Thymus (tissue), 14 donors: ENCODE data around the gene RRP9. TPM values are rescaled to one million over a fixed set of nuclear protein-coding genes. Genes with fewer than 3 reads are reported as not detected.
"Not testable (repeated sequence)": the region's sequence is repeated elsewhere in the genome, so short reads cannot be mapped to it uniquely, and the experiment has no call there.

ENCODE experiments used
- DNase-seq, 9 donors: peaks; one replicate each; pipeline ENCODE4 v3.0.0-alpha.2; 2013; ENCODE audit warnings: low spot score in 9 of 9, low read depth in 6 of 9, missing footprints in 1 of 9
- H3K27ac ChIP-seq, 2 donors: one replicate each; pipeline ENCODE4 v1.5.1; 2013; ENCODE audit warnings: control low read depth in 1 of 2, low read depth in 1 of 2, low read length in 1 of 2, mild to moderate bottlenecking in 1 of 2, moderate library complexity in 1 of 2
- H3K27me3 ChIP-seq, 2 donors: one replicate each; pipeline ENCODE4 v1.5.1; 2013; ENCODE audit warnings: low read length in 1 of 2; ENCODE audit not compliant: control insufficient read depth in 2 of 2, insufficient read depth in 1 of 2
- H3K36me3 ChIP-seq, 2 donors: one replicate each; pipeline ENCODE4 v1.5.1; 2013; ENCODE audit warnings: low read length in 1 of 2, mild to moderate bottlenecking in 1 of 2, moderate library complexity in 1 of 2; ENCODE audit not compliant: control insufficient read depth in 2 of 2, insufficient read depth in 2 of 2
- H3K4me1 ChIP-seq, 2 donors: one replicate each; pipeline ENCODE4 v1.5.1; 2013; ENCODE audit warnings: low read length in 2 of 2; ENCODE audit not compliant: control insufficient read depth in 2 of 2, insufficient read depth in 2 of 2
- H3K4me3 ChIP-seq, 2 donors: one replicate each; pipeline ENCODE4 v1.5.1; 2013; ENCODE audit warnings: low read length in 2 of 2, control low read depth in 1 of 2, mild to moderate bottlenecking in 1 of 2
- H3K9me3 ChIP-seq, 2 donors: one replicate each; pipeline ENCODE4 v1.5.1; 2013; ENCODE audit warnings: low read length in 1 of 2, mild to moderate bottlenecking in 1 of 2; ENCODE audit not compliant: control insufficient read depth in 2 of 2, insufficient read depth in 1 of 2
- WGBS: extraction: QIAGEN DNeasy Blood & Tissue Kit; methylation state at CpG from one replicate; pipeline ENCODE4 v1.1.7; 2013; 5-methylcytosine and 5-hydroxymethylcytosine counted together
- long read RNA-seq, 10 donors: transcript quantifications; one replicate each; lab custom pipeline, GENCODE V29; 2026
- polyA plus RNA-seq: library from polyadenylated mRNA; stranded (reverse); fragments of 200-250 nt; gene quantifications from one replicate; pipeline ENCODE4 v1.2.3, GENCODE V29; 2013
- total RNA-seq: library from RNA; stranded (reverse); fragments of 120-200 nt; gene quantifications from one replicate; pipeline ENCODE4 v1.2.4, GENCODE V29; 2013
- donor health status: healthy.

Gene RRP9, protein sequence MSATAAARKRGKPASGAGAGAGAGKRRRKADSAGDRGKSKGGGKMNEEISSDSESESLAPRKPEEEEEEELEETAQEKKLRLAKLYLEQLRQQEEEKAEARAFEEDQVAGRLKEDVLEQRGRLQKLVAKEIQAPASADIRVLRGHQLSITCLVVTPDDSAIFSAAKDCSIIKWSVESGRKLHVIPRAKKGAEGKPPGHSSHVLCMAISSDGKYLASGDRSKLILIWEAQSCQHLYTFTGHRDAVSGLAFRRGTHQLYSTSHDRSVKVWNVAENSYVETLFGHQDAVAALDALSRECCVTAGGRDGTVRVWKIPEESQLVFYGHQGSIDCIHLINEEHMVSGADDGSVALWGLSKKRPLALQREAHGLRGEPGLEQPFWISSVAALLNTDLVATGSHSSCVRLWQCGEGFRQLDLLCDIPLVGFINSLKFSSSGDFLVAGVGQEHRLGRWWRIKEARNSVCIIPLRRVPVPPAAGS
- total RNA-seq (18.6 TPM), polyA plus RNA-seq (16.9 TPM)
- long read RNA-seq, donor 1 = 0 reads
- long read RNA-seq, donor 2, partial matches to known transcripts = 8 of 12 reads
- long read RNA-seq, donor 2, other reads (novel, unspliced or antisense) = 0 of 12 reads
- long read RNA-seq, donor 3, transcript RRP9-201 (15 exons, 1,578 nt) = major isoform, 6 of 6 reads
- long read RNA-seq, donor 3, partial matches to known transcripts = 0 of 6 reads
- long read RNA-seq, donor 3, other reads (novel, unspliced or antisense) = 0 of 6 reads
- long read RNA-seq, donor 4, partial matches to known transcripts = 0 of 2 reads
- long read RNA-seq, donor 4, other reads (novel, unspliced or antisense) = 0 of 2 reads
- long read RNA-seq, donor 5, transcript RRP9-201 (15 exons, 1,578 nt) = major isoform, 11 of 11 reads
- long read RNA-seq, donor 5, partial matches to known transcripts = 0 of 11 reads
- long read RNA-seq, donor 5, other reads (novel, unspliced or antisense) = 0 of 11 reads
- long read RNA-seq, donor 6, transcript RRP9-201 (15 exons, 1,578 nt) = major isoform, 6 of 11 reads
- long read RNA-seq, donor 6, partial matches to known transcripts = 5 of 11 reads
- long read RNA-seq, donor 6, other reads (novel, unspliced or antisense) = 0 of 11 reads
- long read RNA-seq, donor 7, partial matches to known transcripts = 0 of 2 reads
- long read RNA-seq, donor 7, other reads (novel, unspliced or antisense) = 0 of 2 reads
- long read RNA-seq, donor 8, partial matches to known transcripts = 0 of 2 reads
- long read RNA-seq, donor 8, other reads (novel, unspliced or antisense) = 0 of 2 reads
- long read RNA-seq, donor 9, partial matches to known transcripts = 0 of 3 reads
- long read RNA-seq, donor 9, other reads (novel, unspliced or antisense) = 0 of 3 reads
- long read RNA-seq, donor 10, partial matches to known transcripts = 0 of 1 reads
- long read RNA-seq, donor 10, other reads (novel, unspliced or antisense) = 0 of 1 reads

DNA sequence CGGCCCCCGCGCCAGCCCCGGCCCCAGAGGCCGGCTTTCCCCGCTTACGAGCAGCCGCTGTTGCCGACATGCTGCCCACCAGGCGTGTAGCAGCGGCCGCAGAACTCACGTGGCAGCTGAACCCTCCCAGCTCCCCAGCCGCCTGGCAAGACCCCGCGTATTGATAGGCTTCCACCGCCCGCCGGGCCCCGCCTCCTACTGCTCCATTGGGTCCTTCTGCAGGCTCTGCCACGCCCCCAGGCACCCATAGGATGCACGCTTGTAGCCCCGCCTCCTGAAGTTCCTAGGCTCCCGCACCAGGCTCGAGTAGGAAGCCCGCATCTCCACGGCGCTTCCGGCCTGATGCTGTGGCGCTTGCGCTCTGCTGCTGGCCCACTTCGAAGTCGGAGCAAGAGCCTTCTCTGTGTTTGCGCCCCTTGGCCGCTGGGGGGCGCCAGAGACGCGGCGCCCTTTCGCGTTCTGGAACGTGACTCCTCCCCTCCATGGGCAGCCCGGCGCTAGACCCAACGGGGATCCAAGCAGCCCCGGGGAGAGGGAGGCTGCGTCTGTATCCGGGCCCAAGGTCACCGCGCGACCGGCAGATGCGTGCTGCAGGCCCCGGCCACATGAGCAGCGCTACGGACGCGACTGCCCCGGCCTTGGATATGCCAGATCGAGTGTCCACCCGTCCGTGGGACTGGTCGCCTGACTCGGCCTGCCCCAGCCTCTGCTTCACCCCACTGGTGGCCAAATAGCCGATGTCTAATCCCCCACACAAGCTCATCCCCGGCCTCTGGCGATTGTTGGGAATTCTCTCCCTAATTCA is at the start of gene RRP9, which contains the start of gene PARP3:
Gene RRP9, minus strand, starts transcription at position 107 of the 805 bp plus-strand sequence. Its CDS starts 37 bp downstream, at position 70.
Gene PARP3, plus strand, starts transcription at position 566 of the 805 bp plus-strand sequence. CDS start 993 bp downstream, outside the sequence.
- H3K27me3 ChIP-seq = no peaks in the 10 kb centered on the region
- 3% methylated on average over 67 of the region's 67 CpGs for WGBS
- no peaks in the 10 kb centered on the region for H3K9me3 ChIP-seq
- H3K36me3 ChIP-seq = peaks cover 3 to 14% of the 10 kb centered on the region in 2 donors
- DNase-seq = peak; percentile 98 to 100 (median 99)
- H3K27ac ChIP-seq = peak within 1 kb of the TSS; percentile 51 to 80
- peak within 1 kb of the TSS; percentile 59 to 73 for H3K4me3 ChIP-seq
- H3K4me1 ChIP-seq = peaks cover 11 to 19% of the 10 kb centered on the region in 2 donors

GRCh38 chr3:51990501-51990971 is 48.8 kb upstream of the RRP9 start:
- not testable (repeated sequence) for H3K27me3 ChIP-seq, H3K9me3 ChIP-seq, H3K4me3 ChIP-seq, DNase-seq, H3K27ac ChIP-seq
- Histone ChIP-seq H3K36me3 (peaks cover 27 to 36% of the 10 kb centered on the region in 2 donors), H3K4me1 (peaks cover 9 to 29% of the 10 kb centered on the region in 2 donors)
- WGBS = 96% methylated on average over 38 of the region's 38 CpGs

GRCh38 chr3:51988286-51989146 is 46.8 kb upstream of the RRP9 start:
- H3K36me3 ChIP-seq = peaks cover 14 to 22% of the 10 kb centered on the region in 2 donors
- H3K27ac ChIP-seq = peak overlapping the region in 1 of 2 donors; percentile 11
- WGBS = 77% methylated on average over 15 of the region's 15 CpGs
- no peaks in the 10 kb centered on the region for H3K9me3 ChIP-seq
- DNase-seq = no peak
- H3K27me3 ChIP-seq = no peaks in the 10 kb centered on the region
- peaks cover 0 to 26% of the 10 kb centered on the region in 2 donors for H3K4me1 ChIP-seq
- no peak overlapping the region for H3K4me3 ChIP-seq

DNA sequence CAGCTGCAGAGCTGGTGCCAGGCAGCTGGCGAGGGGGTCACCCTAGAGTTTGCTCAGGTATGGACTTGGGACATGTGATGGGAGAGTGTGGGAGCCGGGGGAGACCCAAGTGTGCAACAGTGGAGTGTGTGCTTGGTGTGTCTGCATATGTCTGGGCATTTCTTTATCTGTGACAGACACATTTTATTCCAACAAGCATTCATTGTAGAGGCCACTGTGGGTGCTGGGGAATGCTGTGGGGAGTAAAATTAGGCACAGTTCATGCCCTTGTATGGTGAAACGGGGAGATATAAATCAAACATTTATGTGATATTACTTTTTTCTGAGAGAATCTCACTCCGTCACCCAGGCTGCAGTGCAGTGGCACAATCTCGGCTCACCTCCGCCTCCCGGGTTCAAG is 45.9 kb upstream of the RRP9 start:
- WGBS = 98% methylated on average over 7 of the region's 7 CpGs
- Histone ChIP-seq H3K27me3 (peaks cover 0 to 6% of the 10 kb centered on the region in 2 donors), H3K27ac (no peak overlapping the region), H3K4me1 (peaks cover 6 to 31% of the 10 kb centered on the region in 2 donors), H3K9me3 (no peaks in the 10 kb centered on the region), H3K4me3 (no peak overlapping the region), H3K36me3 (peaks cover 8 to 14% of the 10 kb centered on the region in 2 donors)
- DNase-seq = no peak

DNA sequence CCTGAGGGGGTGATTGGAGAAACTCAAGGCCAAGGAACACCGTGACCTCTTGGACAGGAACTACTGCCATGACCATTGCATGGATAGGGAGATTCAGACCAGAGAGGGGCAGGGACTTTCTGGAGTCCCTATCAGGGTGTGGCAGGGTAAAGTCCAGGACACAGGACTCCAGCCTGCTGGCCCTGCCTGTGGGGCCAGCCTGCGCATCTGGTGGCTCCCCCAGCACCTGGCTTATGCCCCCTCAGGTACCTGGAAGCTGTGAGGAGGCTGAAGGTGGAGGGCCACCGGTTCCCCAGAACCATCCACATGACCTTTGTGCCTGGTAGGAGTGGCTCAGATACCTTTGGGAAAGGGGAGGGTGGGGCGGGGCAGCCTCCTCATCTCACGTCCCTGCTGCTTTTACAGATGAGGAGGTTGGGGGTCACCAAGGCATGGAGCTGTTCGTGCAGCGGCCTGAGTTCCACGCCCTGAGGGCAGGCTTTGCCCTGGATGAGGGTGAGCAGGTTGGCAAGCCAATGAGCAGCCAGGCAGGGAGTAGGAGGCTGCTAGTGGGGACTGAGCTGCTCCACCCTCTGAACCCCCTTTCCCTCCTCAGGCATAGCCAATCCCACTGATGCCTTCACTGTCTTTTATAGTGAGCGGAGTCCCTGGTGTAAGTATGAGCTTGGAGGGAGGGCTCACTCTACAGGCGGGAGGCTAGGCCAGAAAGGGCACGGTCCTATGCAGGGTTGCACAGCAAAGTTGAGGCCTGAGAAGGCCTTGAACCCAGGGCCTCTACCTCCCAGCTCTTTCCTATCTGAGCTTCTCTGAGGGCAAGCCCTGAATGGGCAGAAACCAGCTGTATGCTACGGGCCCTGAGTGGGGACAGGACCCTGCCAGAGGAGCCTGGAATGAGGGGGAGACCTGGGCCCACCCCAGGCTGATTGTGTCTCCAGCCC is 44.6 kb upstream of the RRP9 start:
- H3K9me3 ChIP-seq = no peaks in the 10 kb centered on the region
- WGBS = 91% methylated on average over 12 of the region's 12 CpGs
- DNase-seq = no peak
- H3K27ac ChIP-seq = no peak overlapping the region
- peaks cover 0 to 1% of the 10 kb centered on the region in 2 donors for H3K36me3 ChIP-seq
- no peak overlapping the region for H3K4me3 ChIP-seq
- H3K27me3 ChIP-seq = peaks cover 0 to 8% of the 10 kb centered on the region in 2 donors
- peaks cover 9 to 35% of the 10 kb centered on the region in 2 donors for H3K4me1 ChIP-seq

DNA sequence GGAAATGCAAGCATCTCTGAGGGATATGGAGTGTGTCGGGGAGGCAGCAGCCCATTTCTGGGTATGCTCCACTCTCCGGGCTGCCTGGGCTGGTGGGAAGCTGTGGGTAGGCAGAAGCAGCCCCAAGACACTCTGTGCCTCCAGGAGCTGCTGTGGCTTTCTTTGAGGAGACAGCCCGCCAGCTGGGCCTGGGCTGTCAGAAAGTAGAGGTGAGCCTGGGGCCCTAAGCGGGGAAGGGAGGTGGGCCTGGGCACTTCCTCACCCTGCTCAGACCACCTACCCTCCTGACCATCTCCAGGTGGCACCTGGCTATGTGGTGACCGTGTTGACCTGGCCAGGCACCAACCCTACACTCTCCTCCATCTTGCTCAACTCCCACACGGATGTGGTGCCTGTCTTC is 43.4 kb upstream of the RRP9 start:
- Histone ChIP-seq H3K36me3 (peaks cover 0 to 5% of the 10 kb centered on the region in 2 donors), H3K27me3 (peaks cover 0 to 8% of the 10 kb centered on the region in 2 donors), H3K4me1 (peaks cover 9 to 35% of the 10 kb centered on the region in 2 donors), H3K4me3 (no peak overlapping the region), H3K9me3 (no peaks in the 10 kb centered on the region), H3K27ac (no peak overlapping the region)
- WGBS = 78% methylated on average over 6 of the region's 6 CpGs
- no peak for DNase-seq

GRCh38 chr3:51984269-51984647 is 42.6 kb upstream of the RRP9 start:
- H3K36me3 ChIP-seq = peaks cover 0 to 5% of the 10 kb centered on the region in 2 donors
- DNase-seq = no peak
- no peak overlapping the region for H3K27ac ChIP-seq
- no peaks in the 10 kb centered on the region for H3K9me3 ChIP-seq
- H3K27me3 ChIP-seq = peaks cover 0 to 8% of the 10 kb centered on the region in 2 donors
- H3K4me1 ChIP-seq = peaks cover 9 to 30% of the 10 kb centered on the region in 2 donors
- no peak overlapping the region for H3K4me3 ChIP-seq
